ENCODE data around the gene TGM3. TPM values are rescaled to one million over a fixed set of nuclear protein-coding genes. Genes with fewer than 3 reads are reported as not detected.

The TGM3 gene
- polyA plus RNA-seq, 1 donor (not counting 4 experiments of a cell fraction or from before 2014, with no cell fraction given) = 0.08 TPM

GRCh38 chr20:2252419-2252997, 43.3 kb upstream of the TGM3 start:
- H3K4me2 ChIP-seq (ENCODE audit: control insufficient read depth, extremely low read depth, insufficient read depth, low read depth, low read length) = no peak overlapping the region
- FAIRE-seq = no peak
- H3K4me3 ChIP-seq (ENCODE audit: control insufficient read depth in 2 of 3, extremely low read depth in 1 of 3, insufficient read depth in 2 of 3, low read depth in 1 of 3, low read length in 3 of 3) = no peak overlapping the region
- no peaks in the 10 kb centered on the region for H3K9me1 ChIP-seq (ENCODE audit: control insufficient read depth, extremely low read depth, insufficient read depth, low read length)
- H3K4me1 ChIP-seq (ENCODE audit: control insufficient read depth, extremely low read depth, insufficient read depth, low read length) = no peaks in the 10 kb centered on the region
- no peak for DNase-seq (ENCODE audit: low read depth, low spot score)
- no peaks in the 10 kb centered on the region for H4K20me1 ChIP-seq (ENCODE audit: control insufficient read depth, extremely low read depth, insufficient read depth, low read length)
- TF ChIP-seq CTCF (optimal IDR thresholded peaks at IDR 0.05 in 1 of 3, IDR thresholded peaks at IDR 0.05 in 1 of 3, conservative IDR thresholded peaks at IDR 0.05 in 1 of 3; ENCODE audit: extremely low read depth in 1 of 3, insufficient read depth in 2 of 3, low read length in 3 of 3) (no peak), EZH2 (IDR thresholded peaks at IDR 0.05; ENCODE audit: low read length) (no peak)
- dilution Hi-C loops (cut with MboI; ENCODE audit: extremely low pct_ligation_motif_present, low sequenced_read_pairs) = no loop called here
- no peaks in the 10 kb centered on the region for H3K36me3 ChIP-seq (ENCODE audit: control insufficient read depth in 2 of 2, extremely low read depth in 1 of 2, insufficient read depth in 2 of 2, low read length in 2 of 2)
- H3K27ac ChIP-seq (ENCODE audit: control insufficient read depth, insufficient read depth, low read length) = no peak overlapping the region
- H3K79me2 ChIP-seq (ENCODE audit: control insufficient read depth, insufficient read depth, low read length) = no peaks in the 10 kb centered on the region
- no peak overlapping the region for H3K9ac ChIP-seq (ENCODE audit: control insufficient read depth, extremely low read depth, insufficient read depth, low read length)
- peaks cover 6% of the 10 kb centered on the region for H3K27me3 ChIP-seq (ENCODE audit: control insufficient read depth, extremely low read depth, insufficient read depth, low read length)
- no peaks in the 10 kb centered on the region for H3K9me3 ChIP-seq (ENCODE audit: control insufficient read depth, low read depth, low read length)
- H2AFZ ChIP-seq (ENCODE audit: control insufficient read depth, low read length) = no peak overlapping the region

- no peak for TF ChIP-seq EZH2 (IDR thresholded peaks at IDR 0.05; ENCODE audit: low read length)
- TF ChIP-seq CTCF (optimal IDR thresholded peaks at IDR 0.05 in 1 of 3, IDR thresholded peaks at IDR 0.05 in 1 of 3, conservative IDR thresholded peaks at IDR 0.05 in 1 of 3; ENCODE audit: extremely low read depth in 1 of 3, insufficient read depth in 2 of 3, low read length in 3 of 3) = no peak
Observed at GRCh38 chr20:2253256-2253655, 42.5 kb upstream of the TGM3 start.

More at GRCh38 chr20:2253256-2253655, 42.5 kb upstream of the TGM3 start:
- H3K27me3 ChIP-seq (ENCODE audit: control insufficient read depth, extremely low read depth, insufficient read depth, low read length) = peaks cover 6% of the 10 kb centered on the region
- H3K4me1 ChIP-seq (ENCODE audit: control insufficient read depth, extremely low read depth, insufficient read depth, low read length) = no peaks in the 10 kb centered on the region
- H3K79me2 ChIP-seq (ENCODE audit: control insufficient read depth, insufficient read depth, low read length) = no peaks in the 10 kb centered on the region
- FAIRE-seq (no peak), DNase-seq (ENCODE audit: low read depth, low spot score) (no peak)
- dilution Hi-C loops (cut with MboI; ENCODE audit: extremely low pct_ligation_motif_present, low sequenced_read_pairs) = no loop called here
- H3K36me3 ChIP-seq (ENCODE audit: control insufficient read depth in 2 of 2, extremely low read depth in 1 of 2, insufficient read depth in 2 of 2, low read length in 2 of 2) = no peaks in the 10 kb centered on the region
- no peak overlapping the region for H3K27ac ChIP-seq (ENCODE audit: control insufficient read depth, insufficient read depth, low read length)
- no peak overlapping the region for H3K9ac ChIP-seq (ENCODE audit: control insufficient read depth, extremely low read depth, insufficient read depth, low read length)
- H3K4me2 ChIP-seq (ENCODE audit: control insufficient read depth, extremely low read depth, insufficient read depth, low read depth, low read length) = no peak overlapping the region
- H3K9me3 ChIP-seq (ENCODE audit: control insufficient read depth, low read depth, low read length) = no peaks in the 10 kb centered on the region
- no peak overlapping the region for H3K4me3 ChIP-seq (ENCODE audit: control insufficient read depth in 2 of 3, extremely low read depth in 1 of 3, insufficient read depth in 2 of 3, low read depth in 1 of 3, low read length in 3 of 3)
- no peaks in the 10 kb centered on the region for H4K20me1 ChIP-seq (ENCODE audit: control insufficient read depth, extremely low read depth, insufficient read depth, low read length)
- H2AFZ ChIP-seq (ENCODE audit: control insufficient read depth, low read length) = no peak overlapping the region
- H3K9me1 ChIP-seq (ENCODE audit: control insufficient read depth, extremely low read depth, insufficient read depth, low read length) = no peaks in the 10 kb centered on the region
